Mesothelial cell of epicardium (in vitro differentiated cells): ENCODE results near the gene DHRSX. TPM values are rescaled to one million over a fixed set of nuclear protein-coding genes. Genes with fewer than 3 reads are reported as not detected.

ENCODE experiments used
- DNase-seq, 2 experiments: peaks; one replicate each; pipeline ENCODE4 v3.0.0; 2021; ENCODE audit warnings: low spot score in 2 of 2; ENCODE audit not compliant: unreplicated experiment in 2 of 2
- H3K27ac Mint-ChIP-seq: 2 replicates; pipeline ENCODE4 v1.8.0; 2021; ENCODE audit warnings: mixed read lengths
- H3K27me3 Mint-ChIP-seq: 2 replicates; pipeline ENCODE4 v1.8.0; 2021; ENCODE audit warnings: low read depth, mixed read lengths
- H3K36me3 Mint-ChIP-seq: 2 replicates; pipeline ENCODE4 v1.8.0; 2021; ENCODE audit warnings: mixed read lengths
- H3K4me1 Mint-ChIP-seq: 2 replicates; pipeline ENCODE4 v1.8.0; 2021; ENCODE audit warnings: mixed read lengths
- H3K4me3 Mint-ChIP-seq: 2 replicates; pipeline ENCODE4 v1.8.0; 2021; ENCODE audit warnings: mild to moderate bottlenecking, moderate library complexity, mixed read lengths
- H3K9me3 Mint-ChIP-seq: 2 replicates; pipeline ENCODE4 v1.8.0; 2021; ENCODE audit warnings: mixed read lengths
- total RNA-seq: library from RNA; stranded (reverse); gene quantifications from 3 replicates; pipeline ENCODE4 v1.2.1, GENCODE V29; 2021
- TF ChIP-seq, protein P1 (sequence below): fragments of 200-600 bp; sonication (generic); IDR thresholded peaks from one replicate; pipeline ENCODE4 v1.5.0; 2021; ENCODE audit warnings: antibody characterized with exemption; ENCODE audit not compliant: unreplicated experiment

The DHRSX gene
- total RNA-seq, 1 donor from 2014 or later, result 43.5 TPM

DNA sequence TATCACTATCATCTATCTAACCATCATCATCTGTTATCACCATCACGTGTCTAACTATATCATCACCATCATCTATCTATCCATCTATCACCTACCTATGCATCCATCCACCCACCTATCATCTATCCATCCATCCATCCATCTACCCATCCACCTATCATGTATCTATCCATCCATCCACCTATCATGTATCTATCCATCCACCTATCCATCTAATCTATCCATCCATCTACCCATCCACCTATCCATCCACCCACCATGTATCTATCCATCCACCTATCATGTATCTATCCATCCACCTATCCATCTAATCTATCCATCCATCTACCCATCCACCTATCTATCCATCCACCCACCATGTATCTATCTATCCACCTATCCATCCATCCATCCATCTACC lies 316.7 kb downstream of the DHRSX start:
- Mint-ChIP-seq H3K4me3 (no peak overlapping the region), H3K4me1 (peaks cover 24% of the 10 kb centered on the region), H3K9me3 (peaks cover 5% of the 10 kb centered on the region), H3K27ac (no peak overlapping the region), H3K36me3 (peaks cover 8% of the 10 kb centered on the region), H3K27me3 (no peaks in the 10 kb centered on the region)
- TF ChIP-seq, protein P1, sequence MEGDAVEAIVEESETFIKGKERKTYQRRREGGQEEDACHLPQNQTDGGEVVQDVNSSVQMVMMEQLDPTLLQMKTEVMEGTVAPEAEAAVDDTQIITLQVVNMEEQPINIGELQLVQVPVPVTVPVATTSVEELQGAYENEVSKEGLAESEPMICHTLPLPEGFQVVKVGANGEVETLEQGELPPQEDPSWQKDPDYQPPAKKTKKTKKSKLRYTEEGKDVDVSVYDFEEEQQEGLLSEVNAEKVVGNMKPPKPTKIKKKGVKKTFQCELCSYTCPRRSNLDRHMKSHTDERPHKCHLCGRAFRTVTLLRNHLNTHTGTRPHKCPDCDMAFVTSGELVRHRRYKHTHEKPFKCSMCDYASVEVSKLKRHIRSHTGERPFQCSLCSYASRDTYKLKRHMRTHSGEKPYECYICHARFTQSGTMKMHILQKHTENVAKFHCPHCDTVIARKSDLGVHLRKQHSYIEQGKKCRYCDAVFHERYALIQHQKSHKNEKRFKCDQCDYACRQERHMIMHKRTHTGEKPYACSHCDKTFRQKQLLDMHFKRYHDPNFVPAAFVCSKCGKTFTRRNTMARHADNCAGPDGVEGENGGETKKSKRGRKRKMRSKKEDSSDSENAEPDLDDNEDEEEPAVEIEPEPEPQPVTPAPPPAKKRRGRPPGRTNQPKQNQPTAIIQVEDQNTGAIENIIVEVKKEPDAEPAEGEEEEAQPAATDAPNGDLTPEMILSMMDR, result no peak
- DNase-seq, result no peak

- no peak overlapping the region for H3K4me3 Mint-ChIP-seq
These were observed 317.5 kb downstream of the DHRSX start for GRCh38 chrX:2183193-2183725.

DNA sequence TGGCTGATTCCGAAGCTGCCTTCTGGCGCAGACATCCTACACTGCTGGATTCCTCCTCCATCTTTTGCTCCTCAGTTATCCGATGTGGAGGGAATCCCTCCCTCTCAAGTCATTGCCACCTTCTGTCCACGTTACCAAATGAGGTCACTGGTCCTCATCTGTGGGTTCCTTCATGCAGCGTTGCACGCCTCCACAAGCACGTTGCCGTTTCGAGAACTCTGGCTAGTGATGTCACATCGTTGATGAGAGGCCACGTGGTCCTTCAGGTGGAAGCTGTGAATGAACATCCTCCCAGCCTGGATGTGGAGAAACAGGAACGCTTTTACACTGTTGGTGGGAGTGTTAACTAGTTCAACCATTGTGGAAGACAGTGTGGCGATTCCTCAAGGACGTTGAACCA lies 323.2 kb downstream of the DHRSX start:
- DNase-seq, result no peak
- Mint-ChIP-seq H3K4me3 (no peak overlapping the region), H3K9me3 (no peaks in the 10 kb centered on the region), H3K36me3 (peaks cover 3% of the 10 kb centered on the region), H3K27ac (no peak overlapping the region), H3K4me1 (peaks cover 3% of the 10 kb centered on the region), H3K27me3 (no peaks in the 10 kb centered on the region)
- TF ChIP-seq, protein P1, result no peak

More at GRCh38 chrX:2183193-2183725, 317.5 kb downstream of the DHRSX start:
- Mint-ChIP-seq H3K9me3 (peaks cover 5% of the 10 kb centered on the region), H3K27ac (peak overlapping the region; percentile 35), H3K4me1 (peaks cover 16% of the 10 kb centered on the region), H3K36me3 (peaks cover 8% of the 10 kb centered on the region), H3K27me3 (no peaks in the 10 kb centered on the region)
- TF ChIP-seq, protein P1, result no peak
- no peak for DNase-seq

GRCh38 chrX:2176733-2177132 lies 324.0 kb downstream of the DHRSX start:
- H3K4me1 Mint-ChIP-seq, result no peaks in the 10 kb centered on the region
- H3K27ac Mint-ChIP-seq, result no peak overlapping the region
- H3K4me3 Mint-ChIP-seq, result no peak overlapping the region
- TF ChIP-seq, protein P1, result no peak
- no peaks in the 10 kb centered on the region for H3K27me3 Mint-ChIP-seq
- H3K36me3 Mint-ChIP-seq, result peaks cover 3% of the 10 kb centered on the region
- no peak for DNase-seq
- H3K9me3 Mint-ChIP-seq, result no peaks in the 10 kb centered on the region

DNA sequence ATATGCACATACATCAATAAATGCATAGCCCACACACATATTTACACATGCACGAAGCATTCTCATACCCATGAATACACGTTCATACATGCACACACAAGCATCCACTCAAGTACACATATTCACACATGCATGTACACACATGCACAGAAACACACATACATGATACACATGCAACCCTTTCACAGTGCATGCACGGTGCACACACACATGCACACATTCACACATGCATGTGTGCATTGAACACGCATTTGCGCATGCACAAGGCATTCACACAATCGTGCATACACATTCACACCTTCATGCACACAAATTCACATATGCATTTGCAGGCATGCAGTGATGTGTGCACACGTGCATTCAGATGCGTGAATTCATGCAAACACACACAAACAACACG lies 324.5 kb downstream of the DHRSX start:
- H3K27ac Mint-ChIP-seq, result no peak overlapping the region
- no peaks in the 10 kb centered on the region for H3K9me3 Mint-ChIP-seq
- no peaks in the 10 kb centered on the region for H3K4me1 Mint-ChIP-seq
- DNase-seq, result no peak
- no peaks in the 10 kb centered on the region for H3K27me3 Mint-ChIP-seq
- H3K36me3 Mint-ChIP-seq, result peaks cover 3% of the 10 kb centered on the region
- TF ChIP-seq, protein P1, result no peak
- H3K4me3 Mint-ChIP-seq, result no peak overlapping the region

DNA sequence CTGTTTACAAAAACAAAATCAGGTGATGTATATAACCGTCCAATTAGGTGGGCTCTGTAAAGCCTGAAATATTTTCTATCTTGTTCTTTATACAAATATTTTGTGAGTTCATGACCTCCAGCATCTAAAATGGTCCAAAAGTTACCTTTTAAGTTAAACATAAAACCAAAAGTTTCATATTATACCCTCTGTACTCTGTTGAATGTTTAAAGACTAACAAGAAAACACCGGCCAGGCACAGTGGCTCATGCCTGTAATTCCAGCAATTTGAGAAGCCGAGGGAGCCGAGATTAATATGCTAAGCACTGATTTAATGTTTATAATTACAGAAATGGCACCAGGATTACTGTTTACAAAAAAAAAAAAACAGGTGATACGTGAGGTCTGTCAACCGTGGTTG lies 328.4 kb downstream of the DHRSX start:
- peaks cover 8% of the 10 kb centered on the region for H3K36me3 Mint-ChIP-seq
- no peak overlapping the region for H3K4me3 Mint-ChIP-seq
- peaks cover 9% of the 10 kb centered on the region for H3K9me3 Mint-ChIP-seq
- no peak overlapping the region for H3K27ac Mint-ChIP-seq
- H3K4me1 Mint-ChIP-seq, result no peaks in the 10 kb centered on the region
- TF ChIP-seq, protein P1, result no peak
- H3K27me3 Mint-ChIP-seq, result no peaks in the 10 kb centered on the region
- DNase-seq, result no peak
